Testis (tissue), 3 donors: ENCODE results near the gene TRIO. TPM values are rescaled to one million over a fixed set of nuclear protein-coding genes. Genes with fewer than 3 reads are reported as not detected.

ENCODE experiments used
- DNase-seq: peaks from one replicate; pipeline ENCODE4 v3.0.0-alpha.2; 2019
- H3K27ac ChIP-seq, 2 donors: fragments of 200-600 bp; sonication (generic); one replicate each; pipeline ENCODE4 v1.5.1; 2019
- H3K27me3 ChIP-seq: fragments of 200-600 bp; sonication (generic); one replicate; pipeline ENCODE4 v1.5.1; 2019
- H3K36me3 ChIP-seq: fragments of 200-600 bp; sonication (generic); one replicate; pipeline ENCODE4 v1.5.1; 2017; ENCODE audit warnings: low read depth; ENCODE audit errors: missing control alignments
- H3K4me1 ChIP-seq: fragments of 200-600 bp; sonication (generic); one replicate; pipeline ENCODE4 v1.5.1; 2019
- H3K4me3 ChIP-seq, 2 donors: fragments of 200-600 bp; sonication (generic); one replicate each; pipeline ENCODE4 v1.5.1; 2017 to 2019
- H3K9me3 ChIP-seq: fragments of 200-600 bp; sonication (generic); one replicate; pipeline ENCODE4 v1.5.1; 2017
- CTCF ChIP-seq, 3 experiments: fragments of 450-650 bp in 2 of 3; fragments of 200-600 bp in 1 of 3; sonication (generic) in 1 of 3; IDR thresholded peaks; one replicate each; pipeline ENCODE4 v1.5.1; 2016 to 2019; ENCODE audit warnings: antibody characterized with exemption in 3 of 3, mild to moderate bottlenecking in 2 of 3, moderate library complexity in 1 of 3
- POLR2A ChIP-seq: fragments of 450-650 bp; IDR thresholded peaks from one replicate; pipeline ENCODE4 v1.6.1; 2017; ENCODE audit warnings: antibody characterized with exemption, mild to moderate bottlenecking, moderate library complexity
- WGBS, 2 donors: methylation state at CpG; one replicate each; pipeline ENCODE4 v1.1.5; 2018; 5-methylcytosine and 5-hydroxymethylcytosine counted together
- intact Hi-C: fragments of 100-400 bp; cut with DNase I; formaldehyde crosslinking; loops from one replicate; pipeline ENCODE4 v1.15.1; 2023; ENCODE audit warnings: low total_unique reads
- polyA plus RNA-seq: library from polyadenylated mRNA; stranded (reverse); fragments of 350-450 nt; fragmentation: Illumina TruSeq; extraction: RNeasy Lipid Tissue Mini Kit (QIAGEN cat#74804); gene quantifications from one replicate; pipeline ENCODE4 v1.2.3, GENCODE V29; 2014; ENCODE audit warnings: low read depth, low replicate concordance; ENCODE audit not compliant: insufficient read depth
- total RNA-seq, 2 donors: library from RNA; depleted of rRNA; stranded (reverse); fragments of >200 nt; gene quantifications; one replicate each; pipeline ENCODE4 v1.2.3, GENCODE V29; 2016

The TRIO gene
- total and polyA plus RNA-seq, 3 donors from 2014 or later = 47.2 to 295 (median 249) TPM

- Histone ChIP-seq H3K9me3 (no peaks in the 10 kb centered on the region), H3K36me3 (no peaks in the 10 kb centered on the region)
Measured at GRCh38 chr5:14297697-14298096, 154.6 kb downstream of the TRIO start.

DNA sequence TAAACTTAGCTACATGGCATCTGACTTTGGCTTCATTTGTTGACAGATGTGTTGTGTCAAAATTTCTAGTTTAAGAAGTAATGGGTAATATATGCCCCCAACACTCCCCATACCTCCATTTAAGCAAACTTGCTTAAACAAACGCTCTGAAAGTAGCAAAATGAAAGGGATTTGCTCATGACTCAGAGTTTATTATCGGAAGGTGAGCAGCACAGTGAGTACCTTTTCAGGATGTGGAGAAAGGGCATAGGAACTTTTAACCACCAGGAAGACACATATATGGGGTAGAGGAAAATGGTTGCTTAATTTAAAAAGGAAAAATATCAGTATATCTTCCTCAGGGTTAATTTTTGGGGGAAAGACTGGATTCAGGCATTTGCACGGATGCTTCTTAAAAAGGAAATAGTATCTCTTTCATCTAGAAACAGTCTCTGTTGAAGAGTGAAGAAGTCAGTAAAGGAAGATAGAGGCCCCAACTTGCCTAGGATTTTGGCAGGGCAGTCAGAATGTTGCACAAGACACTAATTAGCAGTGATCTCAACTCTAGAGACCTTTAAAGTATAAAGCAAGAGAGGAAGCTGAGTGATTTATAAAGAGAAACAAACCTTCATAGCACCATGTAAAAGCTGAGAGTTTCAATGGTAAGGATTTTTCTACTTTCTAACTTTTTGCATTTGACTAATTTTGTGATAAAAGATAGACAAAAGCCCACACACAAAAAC lies 155.1 kb downstream of the TRIO start:
- H3K27ac ChIP-seq = no peak overlapping the region
- WGBS, 2 donors = 59 to 61% methylated on average over 3 of the region's 3 CpGs

More at GRCh38 chr5:14297697-14298096, 154.6 kb downstream of the TRIO start:
- no peaks in the 10 kb centered on the region for H3K27me3 ChIP-seq
- DNase-seq = no peak
- no peak for TF ChIP-seq CTCF (IDR thresholded peaks at IDR 0.05)
- no peak for TF ChIP-seq POLR2A
- intact Hi-C loops = no loop called here
- no peak overlapping the region for H3K27ac ChIP-seq
- H3K4me1 ChIP-seq = peaks cover 7% of the 10 kb centered on the region
- H3K4me3 ChIP-seq = no peak overlapping the region
- 91 to 93% methylated on average over 8 to 9 of the region's 9 CpGs for WGBS, 2 donors

GRCh38 chr5:14299666-14300065 lies 156.5 kb downstream of the TRIO start:
- peaks cover 7% of the 10 kb centered on the region for H3K4me1 ChIP-seq
- H3K36me3 ChIP-seq = no peaks in the 10 kb centered on the region
- no peak for DNase-seq
- no peak overlapping the region for H3K4me3 ChIP-seq
- intact Hi-C loops = no loop called here
- TF ChIP-seq POLR2A = no peak
- TF ChIP-seq CTCF (IDR thresholded peaks at IDR 0.05) = no peak
- 90 to 96% methylated on average over 4 of the region's 4 CpGs for WGBS, 2 donors
- H3K27me3 ChIP-seq = no peaks in the 10 kb centered on the region
- no peaks in the 10 kb centered on the region for H3K9me3 ChIP-seq
- H3K27ac ChIP-seq = no peak overlapping the region

More for the DNA sequence above, 155.1 kb downstream of the TRIO start:
- H3K4me1 ChIP-seq = peaks cover 7% of the 10 kb centered on the region
- no peak for DNase-seq
- no peaks in the 10 kb centered on the region for H3K36me3 ChIP-seq
- no peaks in the 10 kb centered on the region for H3K9me3 ChIP-seq
- H3K4me3 ChIP-seq = no peak overlapping the region
- no peaks in the 10 kb centered on the region for H3K27me3 ChIP-seq
- no peak for TF ChIP-seq POLR2A
- TF ChIP-seq CTCF (IDR thresholded peaks at IDR 0.05) = no peak
- intact Hi-C loops = no loop called here

GRCh38 chr5:14301186-14301585 lies 158.0 kb downstream of the TRIO start:
- H3K4me1 ChIP-seq = peaks cover 7% of the 10 kb centered on the region
- no peaks in the 10 kb centered on the region for H3K27me3 ChIP-seq
- TF ChIP-seq CTCF (IDR thresholded peaks at IDR 0.05) = no peak
- TF ChIP-seq POLR2A = no peak
- WGBS, 2 donors = 92% methylated on average over 3 of the region's 3 CpGs
- DNase-seq = no peak
- intact Hi-C loops = no loop called here
- H3K27ac ChIP-seq = no peak overlapping the region
- no peaks in the 10 kb centered on the region for H3K9me3 ChIP-seq
- H3K36me3 ChIP-seq = no peaks in the 10 kb centered on the region
- no peak overlapping the region for H3K4me3 ChIP-seq

DNA sequence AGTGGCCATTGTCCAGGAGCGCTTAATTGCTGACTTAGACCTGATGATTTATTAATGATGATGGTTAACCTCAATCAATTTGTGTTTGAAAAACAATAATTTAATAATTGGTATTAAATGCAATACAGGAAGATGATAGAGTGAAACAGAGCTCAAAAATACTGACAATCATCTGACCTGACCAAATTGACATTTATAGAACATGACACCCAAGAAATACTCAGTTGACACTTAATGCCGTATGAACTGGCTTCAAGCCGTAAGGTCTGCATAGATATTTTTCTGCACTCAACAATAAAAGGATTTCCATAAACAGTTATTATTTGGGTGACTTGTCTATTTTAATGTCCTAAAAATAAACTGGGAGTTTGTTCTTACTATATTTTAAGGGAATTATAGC lies 159.2 kb downstream of the TRIO start:
- intact Hi-C loops = no loop called here

More for the DNA sequence above, 159.2 kb downstream of the TRIO start:
- Histone ChIP-seq H3K9me3 (no peaks in the 10 kb centered on the region), H3K27ac (no peak overlapping the region), H3K4me3 (no peak overlapping the region), H3K36me3 (no peaks in the 10 kb centered on the region), H3K4me1 (peaks cover 7% of the 10 kb centered on the region), H3K27me3 (no peaks in the 10 kb centered on the region)
- TF ChIP-seq POLR2A (no peak), CTCF (IDR thresholded peaks at IDR 0.05) (no peak)
- no peak for DNase-seq
- WGBS, 2 donors = 92 to 98% methylated on average over 3 of the region's 3 CpGs
